IPS-20b (cell line): ENCODE results near the gene VPS4B.
"Not testable (repeated sequence)": the region's sequence is repeated elsewhere in the genome, so short reads cannot be mapped to it uniquely, and the experiment has no call there.

Experiments
- H3K27ac ChIP-seq: one replicate; pipeline ENCODE4 v1.5.1; 2013; ENCODE audit warnings: low read length
- H3K27me3 ChIP-seq: 2 replicates; pipeline ENCODE4 v1.6.1; 2013; ENCODE audit warnings: mild to moderate bottlenecking, low read length, inconsistent platforms; ENCODE audit not compliant: insufficient read depth
- H3K36me3 ChIP-seq: 2 replicates; pipeline ENCODE4 v1.6.1; 2013; ENCODE audit warnings: low read depth, mild to moderate bottlenecking, inconsistent platforms, low read length, moderate library complexity; ENCODE audit not compliant: insufficient read depth
- H3K4me1 ChIP-seq: 2 replicates; pipeline ENCODE4 v1.6.1; 2013; ENCODE audit warnings: mild to moderate bottlenecking, control low read depth, inconsistent platforms, low read length, moderate library complexity; ENCODE audit not compliant: insufficient read depth
- H3K4me3 ChIP-seq: 2 replicates; pipeline ENCODE4 v1.5.1; 2013; ENCODE audit warnings: mild to moderate bottlenecking, low read length, inconsistent platforms
- H3K9ac ChIP-seq: 2 replicates; pipeline ENCODE4 v1.6.1; 2013; ENCODE audit warnings: low read depth, mild to moderate bottlenecking, inconsistent platforms, low read length, moderate library complexity
- H3K9me3 ChIP-seq: 2 replicates; pipeline ENCODE4 v1.6.1; 2013; ENCODE audit warnings: mild to moderate bottlenecking, low read depth, low read length, inconsistent platforms; ENCODE audit not compliant: insufficient read depth

The VPS4B gene

DNA sequence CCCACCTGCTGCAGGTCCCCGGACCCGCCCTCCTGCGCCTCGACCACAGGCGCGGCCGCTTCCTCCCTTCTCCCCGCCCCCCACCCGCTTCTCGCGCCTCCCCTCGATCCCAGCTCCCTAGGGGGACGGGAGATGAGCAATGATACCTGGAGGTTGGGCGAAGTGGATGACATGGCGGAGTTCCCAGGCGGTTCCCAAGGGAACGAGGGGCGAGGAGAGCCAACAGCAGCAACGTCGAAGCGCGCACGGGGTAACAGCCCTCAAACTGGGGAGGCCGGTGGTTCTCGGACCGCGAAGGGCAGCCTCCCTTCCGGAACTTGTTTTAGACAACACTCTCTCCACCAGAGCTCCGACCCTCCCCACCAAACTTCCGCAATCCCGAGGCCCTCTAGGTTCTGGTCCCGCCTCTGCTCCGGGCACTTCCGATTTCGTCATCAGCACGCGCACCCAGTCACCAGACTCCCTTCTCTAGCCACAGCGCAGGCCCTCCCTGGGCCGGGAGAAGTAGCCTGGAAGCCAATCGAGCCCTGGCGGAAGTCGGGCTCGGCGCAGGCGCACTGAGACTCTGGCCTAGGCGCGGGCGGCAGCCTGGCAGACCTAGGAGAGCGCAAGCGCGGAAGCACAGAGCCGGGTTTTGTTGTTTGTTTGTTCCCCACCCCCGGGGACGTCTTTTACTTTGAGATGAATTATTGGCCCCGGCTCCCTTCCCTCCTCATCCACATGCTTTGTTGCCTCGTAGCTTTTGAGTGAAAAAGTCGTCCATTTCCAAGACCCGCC, at the start of gene VPS4B:
TSS of gene VPS4B (minus strand) at position 390 of the 777 bp plus-strand sequence. CDS start at position 173, 217 bp downstream.
- peaks cover 18% of the 10 kb centered on the region; the same call in 1 of the 2 replicates for H3K36me3 ChIP-seq
- no peaks in the 10 kb centered on the region for H3K4me1 ChIP-seq
- H3K27me3 ChIP-seq, result no peaks in the 10 kb centered on the region
- peak within 1 kb of the TSS; percentile 94 for H3K4me3 ChIP-seq
- H3K27ac ChIP-seq, result peak within 1 kb of the TSS; percentile 95
- no peaks in the 10 kb centered on the region for H3K9me3 ChIP-seq
- H3K9ac ChIP-seq, result peak within 1 kb of the TSS; percentile 95

DNA sequence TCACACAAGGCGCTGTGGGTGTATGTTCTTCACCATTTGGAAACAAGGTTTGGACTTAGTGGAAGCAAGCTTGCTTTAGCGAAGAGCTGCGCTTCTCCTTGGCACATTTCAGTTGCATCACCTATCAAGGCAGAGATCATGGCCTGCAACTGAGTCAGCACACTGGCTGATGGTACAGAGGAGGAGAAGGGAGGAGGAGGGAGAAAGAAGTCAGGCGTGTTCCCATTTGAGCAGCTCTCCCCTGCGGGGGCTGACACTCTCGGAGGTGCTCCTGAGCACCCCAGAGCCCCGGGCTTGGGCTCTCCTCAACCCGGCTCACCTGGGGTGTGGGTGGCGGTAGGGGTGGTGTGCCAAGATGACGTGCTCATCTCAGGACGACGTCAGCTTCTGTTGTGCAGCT, 48.5 kb upstream of the VPS4B start:
- Histone ChIP-seq H3K4me3 (no peak overlapping the region), H3K36me3 (no peaks in the 10 kb centered on the region), H3K9me3 (no peaks in the 10 kb centered on the region), H3K4me1 (no peaks in the 10 kb centered on the region), H3K27ac (no peak overlapping the region), H3K9ac (no peak overlapping the region), H3K27me3 (no peaks in the 10 kb centered on the region)

GRCh38 chr18:63468575-63468974, 46.3 kb upstream of the VPS4B start:
- no peak overlapping the region for H3K9ac ChIP-seq
- H3K4me1 ChIP-seq, result no peaks in the 10 kb centered on the region
- no peaks in the 10 kb centered on the region for H3K27me3 ChIP-seq
- H3K4me3 ChIP-seq, result no peak overlapping the region
- no peak overlapping the region for H3K27ac ChIP-seq
- no peaks in the 10 kb centered on the region for H3K36me3 ChIP-seq
- no peaks in the 10 kb centered on the region for H3K9me3 ChIP-seq

DNA sequence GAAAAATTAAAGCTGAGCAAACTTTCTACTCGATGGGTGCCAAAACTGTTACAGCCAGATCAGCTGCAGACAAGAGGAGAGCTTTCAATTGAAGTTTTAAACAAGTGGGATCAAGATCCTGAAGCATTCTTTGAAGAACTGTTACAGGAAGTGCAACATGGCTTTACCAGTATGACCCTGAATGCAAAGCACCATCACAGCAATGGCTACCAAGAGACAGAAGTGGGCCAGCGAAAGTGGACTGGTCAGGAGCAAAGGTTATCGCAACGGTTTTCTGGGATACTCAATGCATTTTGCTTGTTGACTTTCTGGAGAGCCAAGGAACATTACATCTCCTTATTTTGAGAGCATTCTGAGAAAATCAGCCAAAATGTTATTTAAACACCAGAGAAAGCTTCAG, 45.4 kb upstream of the VPS4B start:
- Histone ChIP-seq H3K9me3 (no peaks in the 10 kb centered on the region), H3K4me3 (no peak overlapping the region), H3K27ac (no peak overlapping the region), H3K9ac (no peak overlapping the region), H3K27me3 (no peaks in the 10 kb centered on the region), H3K4me1 (no peaks in the 10 kb centered on the region), H3K36me3 (no peaks in the 10 kb centered on the region)

- Histone ChIP-seq H3K4me3 (no peak overlapping the region), H3K27me3 (no peaks in the 10 kb centered on the region), H3K9me3 (no peaks in the 10 kb centered on the region), H3K9ac (no peak overlapping the region), H3K36me3 (no peaks in the 10 kb centered on the region), H3K4me1 (no peaks in the 10 kb centered on the region), H3K27ac (no peak overlapping the region)
Observed at GRCh38 chr18:63465059-63465458, 42.8 kb upstream of the VPS4B start.

DNA sequence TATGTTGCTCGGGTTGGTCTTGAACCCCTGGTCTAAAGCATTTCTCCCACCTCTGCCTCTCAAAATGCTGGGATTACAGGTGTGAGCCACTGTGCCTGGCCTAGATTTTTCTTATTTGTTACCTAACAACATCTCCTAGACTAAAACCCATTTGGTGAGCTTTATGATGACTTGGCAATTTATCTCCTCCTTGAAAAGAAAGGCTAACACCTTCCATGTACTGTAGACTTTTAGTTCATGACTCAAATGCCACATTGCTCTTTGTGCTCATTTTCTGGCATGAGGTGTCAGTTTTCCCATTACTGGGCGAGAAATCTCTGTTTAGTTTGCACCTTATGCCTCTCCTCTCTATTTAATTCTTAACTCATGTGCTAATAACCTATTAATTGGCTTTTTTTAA, 42.2 kb upstream of the VPS4B start:
- no peak overlapping the region for H3K4me3 ChIP-seq
- no peaks in the 10 kb centered on the region for H3K4me1 ChIP-seq
- H3K27ac ChIP-seq, result no peak overlapping the region

GRCh38 chr18:63460414-63460813, 38.1 kb upstream of the VPS4B start:
- Histone ChIP-seq H3K9ac (no peak overlapping the region), H3K27me3 (no peaks in the 10 kb centered on the region), H3K9me3 (no peaks in the 10 kb centered on the region), H3K27ac (no peak overlapping the region), H3K4me3 (no peak overlapping the region), H3K36me3 (no peaks in the 10 kb centered on the region), H3K4me1 (no peaks in the 10 kb centered on the region)

More for the DNA sequence above, 42.2 kb upstream of the VPS4B start:
- H3K9ac ChIP-seq, result no peak overlapping the region
- H3K36me3 ChIP-seq, result no peaks in the 10 kb centered on the region
- H3K9me3 ChIP-seq, result no peaks in the 10 kb centered on the region
- no peaks in the 10 kb centered on the region for H3K27me3 ChIP-seq

DNA sequence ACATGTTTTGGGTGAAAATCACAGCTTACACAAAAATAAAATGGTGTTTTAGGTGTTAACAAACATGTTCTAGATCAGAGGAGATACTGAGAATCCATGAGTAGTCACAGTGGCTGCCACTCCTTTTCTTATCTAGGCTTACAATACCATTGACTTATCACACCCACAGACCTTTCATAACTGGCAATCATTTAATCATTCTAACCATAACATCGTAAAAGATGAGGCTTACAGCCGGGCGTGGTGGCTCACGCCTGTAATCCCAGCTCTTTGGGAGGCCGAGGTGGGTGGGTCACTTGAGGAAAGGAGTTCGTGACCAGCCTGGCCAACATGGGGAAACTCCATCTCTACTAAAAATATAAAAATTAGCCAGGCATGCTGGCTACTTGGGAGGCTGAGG, 35.7 kb upstream of the VPS4B start:
- H3K27ac ChIP-seq, result no peak overlapping the region
- H3K9ac ChIP-seq, result no peak overlapping the region
- H3K4me1 ChIP-seq, result no peaks in the 10 kb centered on the region
- H3K36me3 ChIP-seq, result no peaks in the 10 kb centered on the region
- no peaks in the 10 kb centered on the region for H3K27me3 ChIP-seq
- H3K4me3 ChIP-seq, result no peak overlapping the region
- no peaks in the 10 kb centered on the region for H3K9me3 ChIP-seq

DNA sequence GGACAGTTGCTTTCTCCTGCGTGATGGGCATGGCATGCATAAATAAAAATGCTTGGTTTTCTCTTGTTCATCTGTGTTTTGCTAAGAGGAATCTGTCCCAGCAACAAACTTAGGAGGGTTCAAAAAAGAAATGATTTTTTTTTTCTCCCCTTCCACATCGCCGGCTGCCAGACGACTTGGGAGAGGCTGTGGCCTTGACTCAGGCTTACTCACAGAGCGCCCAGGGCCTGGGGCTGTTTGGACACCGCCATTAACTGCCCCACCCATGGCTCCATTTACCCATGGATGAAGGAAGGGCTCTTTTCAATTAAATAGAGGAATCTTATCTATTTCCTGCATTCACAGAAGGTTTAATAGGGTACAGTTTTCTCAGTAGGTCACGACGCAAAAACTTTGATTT, 32.2 kb upstream of the VPS4B start:
- H3K9me3 ChIP-seq, result no peaks in the 10 kb centered on the region
- H3K36me3 ChIP-seq, result no peaks in the 10 kb centered on the region
- H3K4me3 ChIP-seq, result no peak overlapping the region
- no peak overlapping the region for H3K27ac ChIP-seq
- no peaks in the 10 kb centered on the region for H3K4me1 ChIP-seq
- no peak overlapping the region for H3K9ac ChIP-seq
- no peaks in the 10 kb centered on the region for H3K27me3 ChIP-seq

GRCh38 chr18:63452751-63453150, 30.5 kb upstream of the VPS4B start:
- H3K9ac ChIP-seq, H3K27ac ChIP-seq, H3K36me3 ChIP-seq, H3K9me3 ChIP-seq, H3K27me3 ChIP-seq, H3K4me1 ChIP-seq, H3K4me3 ChIP-seq: not testable (repeated sequence)

GRCh38 chr18:63451799-63452660, 29.8 kb upstream of the VPS4B start:
- H3K9ac ChIP-seq, result no peak overlapping the region
- no peak overlapping the region for H3K27ac ChIP-seq
- no peaks in the 10 kb centered on the region for H3K4me1 ChIP-seq
- H3K27me3 ChIP-seq, result no peaks in the 10 kb centered on the region
- H3K4me3 ChIP-seq, result no peak overlapping the region
- H3K9me3 ChIP-seq, result no peaks in the 10 kb centered on the region
- no peaks in the 10 kb centered on the region for H3K36me3 ChIP-seq

DNA sequence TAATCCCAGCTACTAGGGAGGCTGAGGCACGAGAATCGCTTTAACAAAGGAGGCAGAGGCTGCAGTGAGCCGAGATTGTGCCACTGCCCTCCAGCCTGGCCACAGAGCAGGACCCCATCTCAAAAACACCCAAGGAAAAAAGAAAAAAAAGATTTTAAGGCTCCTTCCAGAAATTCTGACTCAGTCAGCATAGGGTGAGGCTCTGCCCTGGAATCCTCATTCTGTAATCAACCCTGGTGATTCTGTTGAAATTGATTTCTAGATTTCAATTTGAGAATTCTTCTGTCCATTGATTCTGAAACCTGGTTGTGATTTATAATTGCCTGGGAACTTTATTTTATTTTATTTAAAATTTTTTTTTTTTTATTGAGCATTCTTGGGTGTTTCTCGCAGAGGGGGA, 27.1 kb upstream of the VPS4B start:
- no peaks in the 10 kb centered on the region for H3K4me1 ChIP-seq
- H3K4me3 ChIP-seq, result no peak overlapping the region
- H3K9ac ChIP-seq, result no peak overlapping the region
- no peak overlapping the region for H3K27ac ChIP-seq
- no peaks in the 10 kb centered on the region for H3K36me3 ChIP-seq
- H3K27me3 ChIP-seq, result no peaks in the 10 kb centered on the region
- H3K9me3 ChIP-seq, result no peaks in the 10 kb centered on the region
